ENCODE data around the gene TNIK. TPM values are rescaled to one million over a fixed set of nuclear protein-coding genes. Genes with fewer than 3 reads are reported as not detected.

Gene TNIK
- total RNA-seq, 2 donors from 2014 or later = 9.0 to 11.6 TPM

- no peak for DNase-seq (ENCODE audit: low spot score)
- no peaks in the 10 kb centered on the region for H3K36me3 ChIP-seq
- H3K27ac ChIP-seq = no peak overlapping the region
- no peak for TF ChIP-seq CTCF (IDR thresholded peaks at IDR 0.05)
- no peak overlapping the region for H3K4me3 ChIP-seq
- peaks cover 0 to 13% of the 10 kb centered on the region in 2 donors for H3K4me1 ChIP-seq
- H3K27me3 ChIP-seq = no peaks in the 10 kb centered on the region
- no peaks in the 10 kb centered on the region for H3K9me3 ChIP-seq
Observed at GRCh38 chr3:171190668-171191067, 269.5 kb downstream of the TNIK start.

DNA sequence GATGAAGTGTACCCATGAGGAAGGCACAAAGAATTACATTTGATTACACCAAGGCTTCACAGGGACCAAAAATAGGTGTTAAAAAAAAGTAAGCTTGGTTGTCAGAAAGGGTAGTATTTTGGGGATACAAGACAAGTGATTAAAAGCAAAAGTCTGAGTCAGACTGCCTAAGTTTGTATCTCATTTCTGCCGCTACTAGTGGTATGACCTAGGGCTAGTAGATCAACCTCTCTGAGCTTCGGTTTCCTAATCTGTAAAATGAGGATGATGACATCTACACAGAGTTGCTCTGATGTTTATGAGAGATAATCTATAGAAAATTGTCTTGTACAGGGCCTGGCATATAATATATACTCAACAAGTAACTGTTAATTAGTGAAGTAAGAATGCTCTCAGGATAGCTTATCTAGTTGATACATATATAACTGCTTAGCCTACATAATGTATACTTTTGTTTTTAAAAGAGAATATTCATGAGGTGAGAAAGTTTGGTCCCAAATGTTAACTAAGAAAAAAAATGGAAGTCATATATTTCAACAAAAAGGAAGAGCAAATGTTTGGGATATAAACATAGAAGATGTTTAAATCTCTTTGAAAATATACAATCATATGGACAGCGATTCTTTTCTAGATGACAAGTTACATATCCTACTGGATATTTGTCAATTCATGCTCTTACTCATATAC lies 270.7 kb downstream of the TNIK start:
- H3K4me1 ChIP-seq = peaks cover 0 to 24% of the 10 kb centered on the region in 2 donors
- TF ChIP-seq CTCF (IDR thresholded peaks at IDR 0.05) = no peak
- DNase-seq (ENCODE audit: low spot score) = no peak
- no peak overlapping the region for H3K4me3 ChIP-seq
- H3K27me3 ChIP-seq = no peaks in the 10 kb centered on the region
- no peaks in the 10 kb centered on the region for H3K9me3 ChIP-seq
- no peaks in the 10 kb centered on the region for H3K36me3 ChIP-seq
- H3K27ac ChIP-seq = no peak overlapping the region

DNA sequence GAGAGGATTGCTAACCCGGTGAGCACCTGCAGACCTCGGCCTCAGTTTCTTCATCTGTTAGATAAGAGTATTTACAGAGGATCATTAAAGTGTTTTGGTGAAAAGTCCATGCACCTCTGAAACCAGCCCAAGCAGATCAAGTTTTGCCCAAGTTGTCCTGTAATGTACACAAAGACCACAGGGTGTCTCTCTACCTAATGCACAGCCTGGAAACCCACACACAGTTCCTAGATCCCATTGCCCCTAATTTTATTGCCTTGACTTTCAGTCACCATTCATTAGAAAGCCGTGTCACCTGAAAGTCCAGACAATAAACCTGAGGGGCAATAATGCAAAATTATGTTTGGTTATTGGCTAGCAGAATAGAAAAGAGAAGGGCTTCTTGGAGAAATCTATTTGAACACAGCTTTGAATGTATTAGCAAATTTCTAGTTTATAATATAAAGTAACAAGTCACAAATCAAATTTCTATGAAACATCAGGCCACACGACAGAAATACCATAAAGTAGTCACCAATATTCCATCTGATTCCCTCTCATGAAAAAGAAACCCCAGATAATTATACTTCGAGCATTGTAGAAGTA lies 272.4 kb downstream of the TNIK start:
- peak; percentile 30 to 73 for TF ChIP-seq CTCF (IDR thresholded peaks at IDR 0.05)
- no peak for DNase-seq (ENCODE audit: low spot score)
- no peak overlapping the region for H3K27ac ChIP-seq
- H3K4me1 ChIP-seq = peaks cover 0 to 25% of the 10 kb centered on the region in 2 donors
- H3K27me3 ChIP-seq = no peaks in the 10 kb centered on the region
- no peak overlapping the region for H3K4me3 ChIP-seq
- H3K9me3 ChIP-seq = no peaks in the 10 kb centered on the region
- no peaks in the 10 kb centered on the region for H3K36me3 ChIP-seq

- no peak for TF ChIP-seq CTCF (IDR thresholded peaks at IDR 0.05)
Observed at GRCh38 chr3:171186817-171187500, 273.2 kb downstream of the TNIK start.

GRCh38 chr3:171186383-171186782 lies 273.8 kb downstream of the TNIK start:
- Histone ChIP-seq H3K36me3 (no peaks in the 10 kb centered on the region), H3K4me1 (peaks cover 0 to 25% of the 10 kb centered on the region in 2 donors), H3K27me3 (no peaks in the 10 kb centered on the region), H3K4me3 (no peak overlapping the region), H3K9me3 (no peaks in the 10 kb centered on the region), H3K27ac (no peak overlapping the region)
- no peak for TF ChIP-seq CTCF (IDR thresholded peaks at IDR 0.05)
- no peak for DNase-seq (ENCODE audit: low spot score)

More at GRCh38 chr3:171186817-171187500, 273.2 kb downstream of the TNIK start:
- DNase-seq (ENCODE audit: low spot score) = no peak
- no peaks in the 10 kb centered on the region for H3K27me3 ChIP-seq
- no peaks in the 10 kb centered on the region for H3K9me3 ChIP-seq
- no peak overlapping the region for H3K4me3 ChIP-seq
- no peak overlapping the region for H3K27ac ChIP-seq
- H3K4me1 ChIP-seq = peaks cover 0 to 25% of the 10 kb centered on the region in 2 donors
- no peaks in the 10 kb centered on the region for H3K36me3 ChIP-seq

All from right atrium auricular region (tissue), 2 donors.